ENCODE data around the gene GPR35.

The GPR35 gene

GRCh38 chr2:240590681-240591111 is 34.6 kb upstream of the GPR35 start:
- Histone ChIP-seq H3K27ac (ENCODE audit: low read length) (no peak overlapping the region), H3K9me3 (ENCODE audit: control insufficient read depth, low read depth, low read length) (no peaks in the 10 kb centered on the region), H3K36me3 (ENCODE audit: control insufficient read depth, low read depth, low read length) (peaks cover 3% of the 10 kb centered on the region), H3K4me1 (ENCODE audit: control insufficient read depth, low read depth, low read length) (no peaks in the 10 kb centered on the region), H3K9ac (ENCODE audit: low read length) (no peak overlapping the region), H3K4me3 (ENCODE audit: low read length) (no peak overlapping the region), H3K27me3 (ENCODE audit: control insufficient read depth, insufficient read depth, low read length) (no peaks in the 10 kb centered on the region)

- Histone ChIP-seq H3K9me3 (ENCODE audit: control insufficient read depth, low read depth, low read length) (no peaks in the 10 kb centered on the region), H3K9ac (ENCODE audit: low read length) (no peak overlapping the region), H3K36me3 (ENCODE audit: control insufficient read depth, low read depth, low read length) (peaks cover 3% of the 10 kb centered on the region), H3K4me3 (ENCODE audit: low read length) (no peak overlapping the region), H3K4me1 (ENCODE audit: control insufficient read depth, low read depth, low read length) (no peaks in the 10 kb centered on the region), H3K27me3 (ENCODE audit: control insufficient read depth, insufficient read depth, low read length) (no peaks in the 10 kb centered on the region), H3K27ac (ENCODE audit: low read length) (no peak overlapping the region)
These were observed 34.1 kb upstream of the GPR35 start for GRCh38 chr2:240591226-240591625.

- peaks cover 3% of the 10 kb centered on the region for H3K36me3 ChIP-seq (ENCODE audit: control insufficient read depth, low read depth, low read length)
- no peak overlapping the region for H3K27ac ChIP-seq (ENCODE audit: low read length)
- H3K4me1 ChIP-seq (ENCODE audit: control insufficient read depth, low read depth, low read length): no peaks in the 10 kb centered on the region
- no peak overlapping the region for H3K4me3 ChIP-seq (ENCODE audit: low read length)
- H3K9me3 ChIP-seq (ENCODE audit: control insufficient read depth, low read depth, low read length): no peaks in the 10 kb centered on the region
- no peaks in the 10 kb centered on the region for H3K27me3 ChIP-seq (ENCODE audit: control insufficient read depth, insufficient read depth, low read length)
- H3K9ac ChIP-seq (ENCODE audit: low read length): no peak overlapping the region
These were observed 33.5 kb upstream of the GPR35 start for GRCh38 chr2:240591784-240592183.

GRCh38 chr2:240593026-240593702 is 32.1 kb upstream of the GPR35 start:
- Histone ChIP-seq H3K4me1 (ENCODE audit: control insufficient read depth, low read depth, low read length) (no peaks in the 10 kb centered on the region), H3K27ac (ENCODE audit: low read length) (no peak overlapping the region), H3K9me3 (ENCODE audit: control insufficient read depth, low read depth, low read length) (no peaks in the 10 kb centered on the region), H3K9ac (ENCODE audit: low read length) (no peak overlapping the region), H3K27me3 (ENCODE audit: control insufficient read depth, insufficient read depth, low read length) (no peaks in the 10 kb centered on the region), H3K4me3 (ENCODE audit: low read length) (no peak overlapping the region), H3K36me3 (ENCODE audit: control insufficient read depth, low read depth, low read length) (peaks cover 6% of the 10 kb centered on the region)

- Histone ChIP-seq H3K9ac (ENCODE audit: low read length) (no peak overlapping the region), H3K27ac (ENCODE audit: low read length) (no peak overlapping the region), H3K27me3 (ENCODE audit: control insufficient read depth, insufficient read depth, low read length) (no peaks in the 10 kb centered on the region), H3K4me1 (ENCODE audit: control insufficient read depth, low read depth, low read length) (no peaks in the 10 kb centered on the region), H3K4me3 (ENCODE audit: low read length) (no peak overlapping the region), H3K9me3 (ENCODE audit: control insufficient read depth, low read depth, low read length) (no peaks in the 10 kb centered on the region), H3K36me3 (ENCODE audit: control insufficient read depth, low read depth, low read length) (peaks cover 7% of the 10 kb centered on the region)
These were observed 31.4 kb upstream of the GPR35 start for GRCh38 chr2:240593703-240594451.

GRCh38 chr2:240594511-240595380 is 30.5 kb upstream of the GPR35 start:
- Histone ChIP-seq H3K4me1 (ENCODE audit: control insufficient read depth, low read depth, low read length) (no peaks in the 10 kb centered on the region), H3K36me3 (ENCODE audit: control insufficient read depth, low read depth, low read length) (peaks cover 5% of the 10 kb centered on the region), H3K27ac (ENCODE audit: low read length) (no peak overlapping the region), H3K27me3 (ENCODE audit: control insufficient read depth, insufficient read depth, low read length) (no peaks in the 10 kb centered on the region), H3K9ac (ENCODE audit: low read length) (no peak overlapping the region), H3K9me3 (ENCODE audit: control insufficient read depth, low read depth, low read length) (no peaks in the 10 kb centered on the region), H3K4me3 (ENCODE audit: low read length) (no peak overlapping the region)

- no peaks in the 10 kb centered on the region for H3K9me3 ChIP-seq (ENCODE audit: control insufficient read depth, low read depth, low read length)
- no peak overlapping the region for H3K27ac ChIP-seq (ENCODE audit: low read length)
- no peaks in the 10 kb centered on the region for H3K4me1 ChIP-seq (ENCODE audit: control insufficient read depth, low read depth, low read length)
- H3K4me3 ChIP-seq (ENCODE audit: low read length): no peak overlapping the region
- H3K36me3 ChIP-seq (ENCODE audit: control insufficient read depth, low read depth, low read length): peaks cover 4% of the 10 kb centered on the region
- H3K27me3 ChIP-seq (ENCODE audit: control insufficient read depth, insufficient read depth, low read length): no peaks in the 10 kb centered on the region
- H3K9ac ChIP-seq (ENCODE audit: low read length): no peak overlapping the region
These were observed 29.8 kb upstream of the GPR35 start for GRCh38 chr2:240595381-240596079.

GRCh38 chr2:240596080-240596460 is 29.2 kb upstream of the GPR35 start:
- peaks cover 4% of the 10 kb centered on the region for H3K36me3 ChIP-seq (ENCODE audit: control insufficient read depth, low read depth, low read length)
- H3K9ac ChIP-seq (ENCODE audit: low read length): no peak overlapping the region
- no peaks in the 10 kb centered on the region for H3K27me3 ChIP-seq (ENCODE audit: control insufficient read depth, insufficient read depth, low read length)
- no peak overlapping the region for H3K4me3 ChIP-seq (ENCODE audit: low read length)
- H3K9me3 ChIP-seq (ENCODE audit: control insufficient read depth, low read depth, low read length): no peaks in the 10 kb centered on the region
- no peak overlapping the region for H3K27ac ChIP-seq (ENCODE audit: low read length)
- no peaks in the 10 kb centered on the region for H3K4me1 ChIP-seq (ENCODE audit: control insufficient read depth, low read depth, low read length)

GRCh38 chr2:240596491-240596931 is 28.8 kb upstream of the GPR35 start:
- Histone ChIP-seq H3K4me3 (ENCODE audit: low read length) (no peak overlapping the region), H3K27me3 (ENCODE audit: control insufficient read depth, insufficient read depth, low read length) (no peaks in the 10 kb centered on the region), H3K9me3 (ENCODE audit: control insufficient read depth, low read depth, low read length) (no peaks in the 10 kb centered on the region), H3K4me1 (ENCODE audit: control insufficient read depth, low read depth, low read length) (no peaks in the 10 kb centered on the region), H3K36me3 (ENCODE audit: control insufficient read depth, low read depth, low read length) (peaks cover 4% of the 10 kb centered on the region), H3K9ac (ENCODE audit: low read length) (no peak overlapping the region), H3K27ac (ENCODE audit: low read length) (no peak overlapping the region)

- H3K9ac ChIP-seq (ENCODE audit: low read length): no peak overlapping the region
These were observed 28.2 kb upstream of the GPR35 start for GRCh38 chr2:240597054-240597418.

More at GRCh38 chr2:240597054-240597418, 28.2 kb upstream of the GPR35 start:
- Histone ChIP-seq H3K27ac (ENCODE audit: low read length) (no peak overlapping the region), H3K27me3 (ENCODE audit: control insufficient read depth, insufficient read depth, low read length) (no peaks in the 10 kb centered on the region), H3K9me3 (ENCODE audit: control insufficient read depth, low read depth, low read length) (no peaks in the 10 kb centered on the region), H3K36me3 (ENCODE audit: control insufficient read depth, low read depth, low read length) (peaks cover 4% of the 10 kb centered on the region), H3K4me1 (ENCODE audit: control insufficient read depth, low read depth, low read length) (no peaks in the 10 kb centered on the region), H3K4me3 (ENCODE audit: low read length) (no peak overlapping the region)

All from iPS-18a (cell line).